Bronchial epithelial cell (primary cell): ENCODE data around the gene DENND1A. TPM values are rescaled to one million over a fixed set of nuclear protein-coding genes. Genes with fewer than 3 reads are reported as not detected.

Source experiments
- DNase-seq: peaks from one replicate; pipeline ENCODE4 v3.0.0-alpha.2; 2010; ENCODE audit warnings: low read depth
- FAIRE-seq: peaks from 2 replicates; lab custom pipeline; 2011; peaks lifted over from hg19 to GRCh38; lab: Jason Lieb, UNC
- H3K27me3 ChIP-seq: 2 replicates; pipeline ENCODE4 v1.5.1; 2011; ENCODE audit warnings: low read length; ENCODE audit not compliant: control insufficient read depth, insufficient read depth
- H3K36me3 ChIP-seq: 2 replicates; pipeline ENCODE4 v1.5.1; 2011; ENCODE audit warnings: low read length; ENCODE audit not compliant: control insufficient read depth, insufficient read depth
- H3K4me3 ChIP-seq: 2 replicates; pipeline ENCODE4 v1.5.1; 2011; ENCODE audit warnings: mild to moderate bottlenecking, low read depth, low read length, control low read depth
- CTCF ChIP-seq: IDR thresholded peaks from 2 replicates; pipeline ENCODE4 v1.5.1; 2011; ENCODE audit warnings: mild to moderate bottlenecking, moderate library complexity, low read length, control low read depth, inconsistent platforms; ENCODE audit not compliant: insufficient read depth, severe bottlenecking
- total RNA-seq: library from RNA; depleted of rRNA; stranded (reverse); fragments of >200 nt; gene quantifications from 2 replicates; pipeline ENCODE4 v1.2.1, GENCODE V29; 2014

The DENND1A gene
- total RNA-seq, 1 donor from 2014 or later: 6.1 TPM

GRCh38 chr9:123923884-123924283, 6.0 kb downstream of the DENND1A start:
- no peak overlapping the region for H3K4me3 ChIP-seq
- no peak for TF ChIP-seq CTCF
- H3K27me3 ChIP-seq: no peaks in the 10 kb centered on the region
- no peaks in the 10 kb centered on the region for H3K36me3 ChIP-seq
- no peak for DNase-seq
- no peak for FAIRE-seq

GRCh38 chr9:123923377-123923776, 6.5 kb downstream of the DENND1A start:
- TF ChIP-seq CTCF: no peak
- DNase-seq (no peak), FAIRE-seq (no peak)
- H3K4me3 ChIP-seq: no peak overlapping the region
- H3K36me3 ChIP-seq: no peaks in the 10 kb centered on the region
- no peaks in the 10 kb centered on the region for H3K27me3 ChIP-seq

- DNase-seq (no peak), FAIRE-seq (no peak)
- TF ChIP-seq CTCF: no peak
- no peak overlapping the region for H3K4me3 ChIP-seq
- no peaks in the 10 kb centered on the region for H3K27me3 ChIP-seq
- H3K36me3 ChIP-seq: no peaks in the 10 kb centered on the region
Observed at GRCh38 chr9:123922911-123923310, 7.0 kb downstream of the DENND1A start.

GRCh38 chr9:123922431-123922830, 7.5 kb downstream of the DENND1A start:
- no peak for DNase-seq
- Histone ChIP-seq H3K27me3 (no peaks in the 10 kb centered on the region), H3K36me3 (no peaks in the 10 kb centered on the region), H3K4me3 (no peak overlapping the region)
- FAIRE-seq: no peak
- no peak for TF ChIP-seq CTCF

GRCh38 chr9:123914517-123915196, 15.3 kb downstream of the DENND1A start:
- no peak for TF ChIP-seq CTCF
- no peak for FAIRE-seq
- Histone ChIP-seq H3K4me3 (no peak overlapping the region), H3K27me3 (no peaks in the 10 kb centered on the region), H3K36me3 (no peaks in the 10 kb centered on the region)
- no peak for DNase-seq

- no peaks in the 10 kb centered on the region for H3K27me3 ChIP-seq
- H3K4me3 ChIP-seq: no peak overlapping the region
- no peak for TF ChIP-seq CTCF
- FAIRE-seq (no peak), DNase-seq (no peak)
- H3K36me3 ChIP-seq: no peaks in the 10 kb centered on the region
Observed at GRCh38 chr9:123912167-123912897, 17.6 kb downstream of the DENND1A start.
